HepG2 (cell line): ENCODE results near the gene VTN. TPM values are rescaled to one million over a fixed set of nuclear protein-coding genes. Genes with fewer than 3 reads are reported as not detected.

Experiments
- ATAC-seq: fragments of 200-7000 bp; cut with Tn5 transposase; 3 replicates; pipeline ENCODE4 v1.9.1; 2020; ENCODE audit warnings: mild to moderate bottlenecking, moderate library complexity
- BruUV-seq: library from RNA; stranded (reverse); fragments of 400-500 nt; replicated peaks from 2 replicates; lab custom pipeline; 2021; lab: Mats Ljungman, UMichigan
- CTCF ChIA-PET: fragments of 300-600 bp; formaldehyde crosslinking; extraction: SDS; loops from one replicate; lab custom pipeline; 2021; ENCODE audit warnings: low total read pairs, inconsistent platforms, low intra/inter-chr PET ratio; lab: Yijun Ruan, JAX
- POLR2A ChIA-PET: fragments of 350-600 bp; sonication (Branson Sonifier 250); formaldehyde crosslinking; loops from one replicate; lab custom pipeline; 2020; ENCODE audit warnings: antibody characterized with exemption, inconsistent platforms; lab: Yijun Ruan, JAX
- DNase-seq: peaks from one replicate; pipeline ENCODE4 v3.0.0-alpha.2; 2015; ENCODE audit warnings: low spot score
- FAIRE-seq: peaks from 3 replicates; lab custom pipeline; 2011; peaks lifted over from hg19 to GRCh38; lab: Jason Lieb, UNC
- H2AFZ ChIP-seq: one replicate; pipeline ENCODE4 v1.6.1; 2011; ENCODE audit warnings: low read length, inconsistent platforms
- H3K27ac ChIP-seq: fragments of 300-600 bp; 3 replicates; pipeline ENCODE4 v1.8.0; 2011; ENCODE audit warnings: mixed run types, mild to moderate bottlenecking, mixed read lengths, low read length, inconsistent platforms; ENCODE audit not compliant: insufficient read depth; ENCODE audit errors: extremely low read length
- H3K27me3 ChIP-seq, 2 experiments: fragments of 200-600 bp in 1 of 2; 2 replicates in 1 of 2; 3 replicates in 1 of 2; pipeline versions ENCODE4 v1.6.0 to v1.8.0; 2011; ENCODE audit warnings: low read length in 2 of 2, mild to moderate bottlenecking in 2 of 2, moderate library complexity in 2 of 2, inconsistent platforms in 1 of 2; ENCODE audit not compliant: insufficient read depth in 2 of 2, control insufficient read depth in 1 of 2
- H3K36me3 ChIP-seq, 2 experiments: fragments of 200-600 bp in 1 of 2; replicated peaks in 1 of 2; 2 replicates in 1 of 2; 3 replicates in 1 of 2; pipeline versions ENCODE4 v1.5.1 to v1.8.0; 2011; ENCODE audit warnings: low read length in 2 of 2, inconsistent platforms in 1 of 2; ENCODE audit not compliant: insufficient read depth in 2 of 2, control insufficient read depth in 1 of 2
- H3K4me1 ChIP-seq: 2 replicates; pipeline ENCODE4 v1.5.1; 2012; ENCODE audit warnings: low read length, inconsistent platforms; ENCODE audit not compliant: insufficient read depth
- H3K4me2 ChIP-seq: 2 replicates; pipeline ENCODE4 v1.6.0; 2011; ENCODE audit warnings: low read depth, low read length, inconsistent platforms
- H3K4me3 ChIP-seq, 3 experiments: fragments of 200-600 bp in 1 of 3; sonication (generic), shearing (Covaris generic) in 1 of 3; replicated peaks in 1 of 3; 2 replicates each; pipeline ENCODE4 v1.5.1; 2011 to 2016; ENCODE audit warnings: low read length in 3 of 3, inconsistent platforms in 2 of 3, low read depth in 2 of 3, mild to moderate bottlenecking in 2 of 3, control low read depth in 1 of 3, mixed read lengths in 1 of 3; ENCODE audit not compliant: insufficient read depth in 1 of 3
- H3K79me2 ChIP-seq: one replicate; pipeline ENCODE4 v1.6.1; 2011; ENCODE audit warnings: low read length, inconsistent platforms; ENCODE audit not compliant: insufficient read depth
- H3K9ac ChIP-seq: 2 replicates; pipeline ENCODE4 v1.6.0; 2011; ENCODE audit warnings: mild to moderate bottlenecking, low read depth, low read length, inconsistent platforms; ENCODE audit not compliant: insufficient read depth
- H3K9me3 ChIP-seq: 2 replicates; pipeline ENCODE4 v1.5.1; 2012; ENCODE audit warnings: mild to moderate bottlenecking, low read length
- H4K20me1 ChIP-seq: 2 replicates; pipeline ENCODE4 v1.6.0; 2011; ENCODE audit warnings: inconsistent platforms, mild to moderate bottlenecking, low read length, moderate library complexity; ENCODE audit not compliant: insufficient read depth
- DMAP1 ChIP-seq: IDR thresholded peaks from 2 replicates; pipeline ENCODE4 v1.6.1; 2016
- ETS1 ChIP-seq: sonication (generic); formaldehyde crosslinking; IDR thresholded peaks from 2 replicates; pipeline ENCODE4 v1.4.0; 2020; ENCODE audit warnings: missing genetic modification reagents
- ETV6 ChIP-seq: sonication (generic); formaldehyde crosslinking; conservative IDR thresholded peaks from 2 replicates; pipeline ENCODE4 v1.4.0; 2020; ENCODE audit warnings: missing genetic modification reagents
- ISX ChIP-seq: sonication (generic); formaldehyde crosslinking; conservative IDR thresholded peaks from 2 replicates; pipeline ENCODE4 v1.5.0; 2020; ENCODE audit warnings: missing genetic modification reagents
- MTERF4 ChIP-seq: sonication (generic); formaldehyde crosslinking; IDR thresholded peaks from 2 replicates; pipeline ENCODE4 v1.8.0; 2023; ENCODE audit warnings: mild to moderate bottlenecking, missing genetic modification reagents
- NFE2L2 ChIP-seq: fragments of 150-350 bp; IDR thresholded peaks from 2 replicates; pipeline ENCODE4 v1.6.1; 2014; ENCODE audit warnings: low read length
- RARG ChIP-seq: sonication (generic); formaldehyde crosslinking; IDR thresholded peaks from 2 replicates; pipeline ENCODE4 v1.4.0; 2020; ENCODE audit warnings: low read depth, mild to moderate bottlenecking, missing genetic modification reagents
- SYNCRIP ChIP-seq: fragments of 200-400 bp; formaldehyde crosslinking; IDR thresholded peaks from 2 replicates; pipeline ENCODE4 v1.6.1; 2018; ENCODE audit warnings: mild to moderate bottlenecking, low read depth, low read length; ENCODE audit not compliant: insufficient read depth
- WIZ ChIP-seq: sonication (generic); formaldehyde crosslinking; IDR thresholded peaks from 2 replicates; pipeline ENCODE4 v1.5.1; 2020; ENCODE audit warnings: mild to moderate bottlenecking, missing genetic modification reagents
- ZNF343 ChIP-seq: sonication (generic); formaldehyde crosslinking; IDR thresholded peaks from 2 replicates; pipeline ENCODE4 v1.4.0; 2020; ENCODE audit warnings: mild to moderate bottlenecking, missing genetic modification reagents
- ZNF782 ChIP-seq: sonication (generic); formaldehyde crosslinking; IDR thresholded peaks from 2 replicates; pipeline ENCODE4 v1.4.0; 2020; ENCODE audit warnings: missing genetic modification reagents, mild to moderate bottlenecking, borderline replicate concordance
- ZNF800 ChIP-seq: sonication (generic); formaldehyde crosslinking; IDR thresholded peaks from 2 replicates; pipeline ENCODE4 v1.4.0; 2020; ENCODE audit warnings: missing genetic modification reagents
- ZNF841 ChIP-seq: sonication (generic); formaldehyde crosslinking; IDR thresholded peaks from 2 replicates; pipeline ENCODE4 v1.8.1; 2023; ENCODE audit warnings: missing genetic modification reagents, borderline replicate concordance
- in situ Hi-C: cut with HindIII; loops from 2 replicates; pipeline ENCODE4 v1.10.0; 2017; ENCODE audit warnings: low pct_unique_long_range_greater_than_20kb; ENCODE audit not compliant: extremely low pct_ligation_motif_present
- intact Hi-C: fragments of 100-400 bp; cut with micrococcal nuclease; formaldehyde crosslinking; loops from one replicate; pipeline ENCODE4 v1.10.0; 2022; ENCODE audit not compliant: unreplicated experiment
- polyA plus RNA-seq, 8 experiments: library from polyadenylated mRNA; depleted of rRNA in 3 of 8; stranded (reverse) in 7 of 8; unstranded in 1 of 8; fragments of >200 nt; fragmentation: Illumina TruSeq in 4 of 8; extraction: Trizol in 4 of 8; gene quantifications; 2 replicates each; pipeline versions ENCODE4 v1.2.1 to v1.2.3, GENCODE V29; 2011 to 2016; ENCODE audit warnings: low read depth in 4 of 8, missing spikeins in 1 of 8, mixed read lengths in 1 of 8; ENCODE audit not compliant: insufficient read depth in 1 of 8
- total RNA-seq, 5 experiments: library from RNA; depleted of rRNA; stranded (reverse); fragments of >200 nt; fragmentation: Illumina TruSeq; extraction: Trizol; gene quantifications; 2 replicates each; pipeline ENCODE4 v1.2.3, GENCODE V29; 2016; ENCODE audit warnings: low read depth in 1 of 5

VTN gene
- total and polyA plus RNA-seq, 2 of the 13 experiments (the other 11 are each of a cell fraction or from before 2014, with no cell fraction given): 108 to 131 TPM

GRCh38 chr17:28386391-28386790, 16.3 kb upstream of the VTN start:
- in situ Hi-C loops (no loop called here), intact Hi-C loops (no loop called here)
- ChIA-PET POLR2A (no interaction called here), CTCF (no interaction called here)
- FAIRE-seq (no peak), ATAC-seq (no peak), DNase-seq (no peak)
- H3K9ac ChIP-seq: no peak overlapping the region
- H4K20me1 ChIP-seq: no peaks in the 10 kb centered on the region
- no peak overlapping the region for H2AFZ ChIP-seq
- H3K79me2 ChIP-seq: no peaks in the 10 kb centered on the region
- no peaks in the 10 kb centered on the region for H3K36me3 ChIP-seq
- H3K4me1 ChIP-seq: peaks cover 13% of the 10 kb centered on the region
- no peak overlapping the region for H3K4me3 ChIP-seq
- no peaks in the 10 kb centered on the region for H3K9me3 ChIP-seq
- BruUV-seq: no TSS peak
- H3K27me3 ChIP-seq: no peaks in the 10 kb centered on the region
- no peak overlapping the region for H3K4me2 ChIP-seq
- no peak overlapping the region for H3K27ac ChIP-seq
- no peak for TF ChIP-seq RARG (CRISPR knock-in tag)
- TF ChIP-seq ETV6 (CRISPR knock-in tag): no peak
- TF ChIP-seq DMAP1 (CRISPR knock-in tag): no peak
- no peak for TF ChIP-seq ISX (CRISPR knock-in tag)
- no peak for TF ChIP-seq ZNF841
- no peak for TF ChIP-seq NFE2L2
- TF ChIP-seq ETS1 (CRISPR knock-in tag): no peak
- TF ChIP-seq SYNCRIP: no peak
- TF ChIP-seq ZNF782 (CRISPR knock-in tag): no peak
- no peak for TF ChIP-seq WIZ (CRISPR knock-in tag)
- no peak for TF ChIP-seq MTERF4 (CRISPR knock-in tag)
- no peak for TF ChIP-seq ZNF800 (CRISPR knock-in tag)
- TF ChIP-seq ZNF343: no peak
